ENCODE measurements around the gene CDKN2A. TPM values are rescaled to one million over a fixed set of nuclear protein-coding genes. Genes with fewer than 3 reads are reported as not detected.
A peak's percentile ranks its signal among the peaks of the same experiment; 100 is the strongest.

Gene CDKN2A
- total RNA-seq, 1 donor from 2014 or later = 71.6 TPM

- H3K27ac ChIP-seq (ENCODE audit: low read depth, low read length) = peak overlapping the region; percentile 93
- Mint-ChIP-seq H3K4me1 (ENCODE audit: low read depth, unreplicated experiment) (peaks cover 17% of the 10 kb centered on the region), H3K27me3 (ENCODE audit: low read depth, unreplicated experiment) (peaks cover 17% of the 10 kb centered on the region), H3K36me3 (ENCODE audit: low read depth, unreplicated experiment) (peaks cover 2% of the 10 kb centered on the region), H3K4me3 (ENCODE audit: unreplicated experiment) (peak overlapping the region; percentile 98), H3K9me3 (ENCODE audit: unreplicated experiment) (no peaks in the 10 kb centered on the region), H3K27ac (ENCODE audit: unreplicated experiment) (peak overlapping the region; percentile 92)
- peaks cover 25% of the 10 kb centered on the region for H3K4me1 ChIP-seq (ENCODE audit: insufficient read depth, low read length)
- DNase-seq (ENCODE audit: low read depth) = peak; percentile 63
- peak overlapping the region; percentile 82 for H2AFZ ChIP-seq (ENCODE audit: low read depth, low read length)
- no peak for TF ChIP-seq EZH2 (IDR thresholded peaks at IDR 0.05; ENCODE audit: insufficient read depth, low read length)
- TF ChIP-seq, protein P1, sequence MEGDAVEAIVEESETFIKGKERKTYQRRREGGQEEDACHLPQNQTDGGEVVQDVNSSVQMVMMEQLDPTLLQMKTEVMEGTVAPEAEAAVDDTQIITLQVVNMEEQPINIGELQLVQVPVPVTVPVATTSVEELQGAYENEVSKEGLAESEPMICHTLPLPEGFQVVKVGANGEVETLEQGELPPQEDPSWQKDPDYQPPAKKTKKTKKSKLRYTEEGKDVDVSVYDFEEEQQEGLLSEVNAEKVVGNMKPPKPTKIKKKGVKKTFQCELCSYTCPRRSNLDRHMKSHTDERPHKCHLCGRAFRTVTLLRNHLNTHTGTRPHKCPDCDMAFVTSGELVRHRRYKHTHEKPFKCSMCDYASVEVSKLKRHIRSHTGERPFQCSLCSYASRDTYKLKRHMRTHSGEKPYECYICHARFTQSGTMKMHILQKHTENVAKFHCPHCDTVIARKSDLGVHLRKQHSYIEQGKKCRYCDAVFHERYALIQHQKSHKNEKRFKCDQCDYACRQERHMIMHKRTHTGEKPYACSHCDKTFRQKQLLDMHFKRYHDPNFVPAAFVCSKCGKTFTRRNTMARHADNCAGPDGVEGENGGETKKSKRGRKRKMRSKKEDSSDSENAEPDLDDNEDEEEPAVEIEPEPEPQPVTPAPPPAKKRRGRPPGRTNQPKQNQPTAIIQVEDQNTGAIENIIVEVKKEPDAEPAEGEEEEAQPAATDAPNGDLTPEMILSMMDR (IDR thresholded peaks at IDR 0.05; ENCODE audit: insufficient read depth, low read depth, low read length) = no peak
- H3K27me3 ChIP-seq (ENCODE audit: insufficient read depth, low read length) = no peaks in the 10 kb centered on the region
- H3K36me3 ChIP-seq (ENCODE audit: insufficient read depth, low read length) = no peaks in the 10 kb centered on the region
- peak overlapping the region; percentile 96 for H3K4me2 ChIP-seq (ENCODE audit: low read length)
- H3K79me2 ChIP-seq (ENCODE audit: insufficient read depth, low read length) = peaks cover 88% of the 10 kb centered on the region
- peak overlapping the region; percentile 98 for H3K9ac ChIP-seq (ENCODE audit: low read length)
- peak overlapping the region; percentile 90 for H3K4me3 ChIP-seq (ENCODE audit: insufficient read depth, low read depth, low read length)
- peaks cover 6% of the 10 kb centered on the region for H4K20me1 ChIP-seq (ENCODE audit: insufficient read depth, low read length)
- FAIRE-seq = no peak
- no peaks in the 10 kb centered on the region for H3K9me3 ChIP-seq (ENCODE audit: insufficient read depth, low read depth, low read length)
Measured at GRCh38 chr9:21995006-21995665, 944 bp upstream of the CDKN2A start.

DNA sequence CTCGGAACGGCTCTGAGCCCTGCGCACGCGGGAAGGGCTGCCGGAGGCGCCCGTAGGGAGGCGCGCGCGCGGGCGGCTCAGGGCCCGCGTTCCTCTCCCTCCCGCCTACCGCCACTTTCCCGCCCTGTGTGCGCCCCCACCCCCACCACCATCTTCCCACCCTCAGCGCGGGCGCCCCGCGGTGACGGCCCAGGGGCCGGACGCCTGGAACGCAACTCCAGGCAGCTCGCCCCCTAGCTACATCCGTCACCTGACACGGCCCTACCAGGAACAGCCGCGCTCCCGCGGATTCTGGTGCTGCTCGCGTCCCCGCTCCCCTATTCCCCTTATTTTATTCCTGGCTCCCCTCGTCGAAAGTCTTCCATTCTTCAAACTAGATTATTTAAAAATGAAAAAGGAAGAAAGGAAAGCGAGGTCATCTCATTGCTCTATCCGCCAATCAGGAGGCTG lies 389 bp upstream of the CDKN2A start, which contains the start of gene CDKN2B-AS1:
CDKN2B-AS1 (plus strand) TSS at position 236 of the 450 bp plus-strand sequence.
- H3K4me3 ChIP-seq (ENCODE audit: insufficient read depth, low read depth, low read length) = peak within 1 kb of the TSS; percentile 90
- H3K27me3 Mint-ChIP-seq (ENCODE audit: low read depth, unreplicated experiment) = peaks cover 23% of the 10 kb centered on the region
- peaks cover 2% of the 10 kb centered on the region for H3K9me3 ChIP-seq (ENCODE audit: insufficient read depth, low read depth, low read length)
- H3K4me1 Mint-ChIP-seq (ENCODE audit: low read depth, unreplicated experiment) = peaks cover 17% of the 10 kb centered on the region
- H3K36me3 Mint-ChIP-seq (ENCODE audit: low read depth, unreplicated experiment) = peaks cover 8% of the 10 kb centered on the region
- H3K4me2 ChIP-seq (ENCODE audit: low read length) = peak within 1 kb of the TSS; percentile 98
- peak within 1 kb of the TSS; percentile 98 for H3K4me3 Mint-ChIP-seq (ENCODE audit: unreplicated experiment)
- no peaks in the 10 kb centered on the region for H3K36me3 ChIP-seq (ENCODE audit: insufficient read depth, low read length)
- peaks cover 3% of the 10 kb centered on the region for H3K9me3 Mint-ChIP-seq (ENCODE audit: unreplicated experiment)
- TF ChIP-seq, protein P1 (IDR thresholded peaks at IDR 0.05; ENCODE audit: insufficient read depth, low read depth, low read length) = no peak
- no peak for TF ChIP-seq EZH2 (IDR thresholded peaks at IDR 0.05; ENCODE audit: insufficient read depth, low read length)
- no peaks in the 10 kb centered on the region for H3K27me3 ChIP-seq (ENCODE audit: insufficient read depth, low read length)
- DNase-seq (ENCODE audit: low read depth) = peak; percentile 75
- H2AFZ ChIP-seq (ENCODE audit: low read depth, low read length) = peak within 1 kb of the TSS; percentile 82
- H4K20me1 ChIP-seq (ENCODE audit: insufficient read depth, low read length) = peaks cover 1% of the 10 kb centered on the region
- FAIRE-seq = no peak
- peak within 1 kb of the TSS; percentile 98 for H3K9ac ChIP-seq (ENCODE audit: low read length)
- peak within 1 kb of the TSS; percentile 93 for H3K27ac ChIP-seq (ENCODE audit: low read depth, low read length)
- H3K27ac Mint-ChIP-seq (ENCODE audit: unreplicated experiment) = peak within 1 kb of the TSS; percentile 92
- peaks cover 31% of the 10 kb centered on the region for H3K4me1 ChIP-seq (ENCODE audit: insufficient read depth, low read length)
- peaks cover 92% of the 10 kb centered on the region for H3K79me2 ChIP-seq (ENCODE audit: insufficient read depth, low read length)

GRCh38 chr9:21993007-21993406 lies 1.2 kb downstream of the CDKN2A start:
- H3K27ac Mint-ChIP-seq (ENCODE audit: unreplicated experiment) = peak overlapping the region; percentile 53
- Histone ChIP-seq H4K20me1 (ENCODE audit: insufficient read depth, low read length) (no peaks in the 10 kb centered on the region), H3K27me3 (ENCODE audit: insufficient read depth, low read length) (no peaks in the 10 kb centered on the region), H3K4me3 (ENCODE audit: insufficient read depth, low read depth, low read length) (peak overlapping the region; percentile 85), H3K36me3 (ENCODE audit: insufficient read depth, low read length) (no peaks in the 10 kb centered on the region), H2AFZ (ENCODE audit: low read depth, low read length) (peak overlapping the region; percentile 64), H3K79me2 (ENCODE audit: insufficient read depth, low read length) (peaks cover 94% of the 10 kb centered on the region), H3K9ac (ENCODE audit: low read length) (peak overlapping the region; percentile 98), H3K9me3 (ENCODE audit: insufficient read depth, low read depth, low read length) (peaks cover 4% of the 10 kb centered on the region), H3K27ac (ENCODE audit: low read depth, low read length) (peak overlapping the region; percentile 86), H3K4me1 (ENCODE audit: insufficient read depth, low read length) (peaks cover 31% of the 10 kb centered on the region), H3K4me2 (ENCODE audit: low read length) (peak overlapping the region; percentile 98)
- H3K27me3 Mint-ChIP-seq (ENCODE audit: low read depth, unreplicated experiment) = peaks cover 37% of the 10 kb centered on the region
- H3K4me1 Mint-ChIP-seq (ENCODE audit: low read depth, unreplicated experiment) = peaks cover 17% of the 10 kb centered on the region
- H3K9me3 Mint-ChIP-seq (ENCODE audit: unreplicated experiment) = peaks cover 7% of the 10 kb centered on the region
- peaks cover 16% of the 10 kb centered on the region for H3K36me3 Mint-ChIP-seq (ENCODE audit: low read depth, unreplicated experiment)
- peak overlapping the region; percentile 91 for H3K4me3 Mint-ChIP-seq (ENCODE audit: unreplicated experiment)
- FAIRE-seq = no peak
- TF ChIP-seq, protein P1 (IDR thresholded peaks at IDR 0.05; ENCODE audit: insufficient read depth, low read depth, low read length) = no peak
- no peak for TF ChIP-seq EZH2 (IDR thresholded peaks at IDR 0.05; ENCODE audit: insufficient read depth, low read length)
- DNase-seq (ENCODE audit: low read depth) = no peak
